Measurements from ENCODE around the gene TOGARAM1.

DNA sequence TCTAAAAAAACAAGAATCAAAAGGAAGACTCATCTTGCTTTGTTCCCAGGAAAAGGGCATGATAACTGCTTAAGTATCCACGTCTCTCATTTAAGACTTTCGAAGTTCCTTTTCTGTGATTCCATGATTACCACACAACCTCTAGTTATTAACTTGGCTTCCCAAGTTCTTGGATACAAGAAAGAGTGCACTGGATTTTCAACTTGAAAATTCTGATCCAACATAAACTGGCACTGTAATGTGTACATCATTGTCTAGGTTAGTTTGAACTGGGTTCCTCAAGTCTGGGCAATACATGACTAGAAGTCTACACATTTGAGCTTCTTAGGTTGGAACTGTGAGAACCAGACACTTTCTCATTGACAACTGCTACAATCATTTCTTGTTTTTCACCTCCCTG, 1.8 kb upstream of the TOGARAM1 start:
- TF ChIP-seq, protein P1, sequence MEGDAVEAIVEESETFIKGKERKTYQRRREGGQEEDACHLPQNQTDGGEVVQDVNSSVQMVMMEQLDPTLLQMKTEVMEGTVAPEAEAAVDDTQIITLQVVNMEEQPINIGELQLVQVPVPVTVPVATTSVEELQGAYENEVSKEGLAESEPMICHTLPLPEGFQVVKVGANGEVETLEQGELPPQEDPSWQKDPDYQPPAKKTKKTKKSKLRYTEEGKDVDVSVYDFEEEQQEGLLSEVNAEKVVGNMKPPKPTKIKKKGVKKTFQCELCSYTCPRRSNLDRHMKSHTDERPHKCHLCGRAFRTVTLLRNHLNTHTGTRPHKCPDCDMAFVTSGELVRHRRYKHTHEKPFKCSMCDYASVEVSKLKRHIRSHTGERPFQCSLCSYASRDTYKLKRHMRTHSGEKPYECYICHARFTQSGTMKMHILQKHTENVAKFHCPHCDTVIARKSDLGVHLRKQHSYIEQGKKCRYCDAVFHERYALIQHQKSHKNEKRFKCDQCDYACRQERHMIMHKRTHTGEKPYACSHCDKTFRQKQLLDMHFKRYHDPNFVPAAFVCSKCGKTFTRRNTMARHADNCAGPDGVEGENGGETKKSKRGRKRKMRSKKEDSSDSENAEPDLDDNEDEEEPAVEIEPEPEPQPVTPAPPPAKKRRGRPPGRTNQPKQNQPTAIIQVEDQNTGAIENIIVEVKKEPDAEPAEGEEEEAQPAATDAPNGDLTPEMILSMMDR (IDR thresholded peaks at IDR 0.05; ENCODE audit: low read depth, low read length), result no peak
- TF ChIP-seq MAX (IDR thresholded peaks at IDR 0.05; ENCODE audit: low read depth, low read length) (no peak), MYC (IDR thresholded peaks at IDR 0.05; ENCODE audit: low read depth, low read length) (no peak), POLR2A (IDR thresholded peaks at IDR 0.05; ENCODE audit: extremely low read depth, insufficient read length) (no peak)

All from NB4 (cell line).